ENCODE results near the gene GRB2. TPM values are rescaled to one million over a fixed set of nuclear protein-coding genes. Genes with fewer than 3 reads are reported as not detected.

Gene GRB2
- total and polyA plus RNA-seq, 3 experiments from 2014 or later, result 158 to 189 (median 180) TPM

GRCh38 chr17:75325827-75326225 is 79.7 kb downstream of the GRB2 start:
- H3K9me3 ChIP-seq (ENCODE audit: low read length), result no peaks in the 10 kb centered on the region
- no peaks in the 10 kb centered on the region for H3K27me3 ChIP-seq (ENCODE audit: insufficient read depth, low read length, poor library complexity, severe bottlenecking)
- Mint-ChIP-seq H3K4me1 (peaks cover 16 to 45% (median 34%) of the 10 kb centered on the region in 3 donors), H3K36me3 (peaks cover 0 to 58% (median 4%) of the 10 kb centered on the region in 3 donors), H3K27me3 (peaks cover 0 to 2% of the 10 kb centered on the region in 2 donors), H3K27ac (peak overlapping the region in 6 of 8 donors; percentile 5 to 70 (median 62)), H3K4me3 (no peak overlapping the region), H3K9me3 (no peaks in the 10 kb centered on the region)
- CTCF ChIA-PET, result interaction anchor here (1.7 to 6.7 kb wide), 2 partner anchors 10 to 81 kb away, joined by 3 to 78 read pairs; partner anchors contain the start of gene GRB2
- H3K27ac ChIP-seq (ENCODE audit: low read depth, low read length), result peak overlapping the region; percentile 11
- H3K36me3 ChIP-seq (ENCODE audit: insufficient read depth, low read length), result peaks cover 12% of the 10 kb centered on the region
- peaks cover 14% of the 10 kb centered on the region for H3K4me1 ChIP-seq (ENCODE audit: insufficient read depth, low read length)
- no peak for DNase-seq
- no peak overlapping the region for H3K4me3 ChIP-seq (ENCODE audit: low read length)
- POLR2A ChIA-PET, result interaction anchor here (1.2 kb wide), 1 partner anchor 80 kb away, joined by 4 read pairs; the partner anchor contains the start of gene GRB2

GRCh38 chr17:75325348-75325747 is 80.1 kb downstream of the GRB2 start:
- Mint-ChIP-seq H3K27ac (peak overlapping the region in 6 of 8 donors; percentile 23 to 63 (median 48)), H3K4me3 (no peak overlapping the region), H3K36me3 (peaks cover 0 to 58% (median 5%) of the 10 kb centered on the region in 3 donors), H3K4me1 (peaks cover 15 to 40% (median 29%) of the 10 kb centered on the region in 3 donors), H3K9me3 (no peaks in the 10 kb centered on the region), H3K27me3 (peaks cover 0 to under 1% of the 10 kb centered on the region in 2 donors)
- peaks cover 9% of the 10 kb centered on the region for H3K36me3 ChIP-seq (ENCODE audit: insufficient read depth, low read length)
- POLR2A ChIA-PET, result no interaction called here
- H3K9me3 ChIP-seq (ENCODE audit: low read length), result no peaks in the 10 kb centered on the region
- H3K4me3 ChIP-seq (ENCODE audit: low read length), result no peak overlapping the region
- H3K27ac ChIP-seq (ENCODE audit: low read depth, low read length), result no peak overlapping the region
- H3K4me1 ChIP-seq (ENCODE audit: insufficient read depth, low read length), result peaks cover 12% of the 10 kb centered on the region
- DNase-seq, result no peak
- CTCF ChIA-PET, result interaction anchor here (1.2 to 6.7 kb wide), 3 partner anchors 10 to 82 kb away, joined by 3 to 78 read pairs (median 3); partner anchors contain the start of gene GRB2
- H3K27me3 ChIP-seq (ENCODE audit: insufficient read depth, low read length, poor library complexity, severe bottlenecking), result no peaks in the 10 kb centered on the region

- H3K9me3 Mint-ChIP-seq, result no peaks in the 10 kb centered on the region
- Histone ChIP-seq H3K27ac (ENCODE audit: low read depth, low read length) (no peak overlapping the region), H3K9me3 (ENCODE audit: low read length) (no peaks in the 10 kb centered on the region), H3K4me3 (ENCODE audit: low read length) (no peak overlapping the region), H3K4me1 (ENCODE audit: insufficient read depth, low read length) (peaks cover 9% of the 10 kb centered on the region), H3K27me3 (ENCODE audit: insufficient read depth, low read length, poor library complexity, severe bottlenecking) (no peaks in the 10 kb centered on the region), H3K36me3 (ENCODE audit: insufficient read depth, low read length) (peaks cover 24% of the 10 kb centered on the region)
- ChIA-PET CTCF (interaction anchor here (0.5 to 6.7 kb wide), 12 partner anchors 9 to 136 kb away, joined by 3 to 78 read pairs (median 12); partner anchors contain the start of genes GRB2, MIF4GD and SLC25A19), POLR2A (interaction anchor here (1.4 kb wide), 1 partner anchor 32 kb away, joined by 3 read pairs; the partner anchor contains the start of gene SLC25A19)
- peak overlapping the region in 1 of 8 donors; percentile 26 for H3K27ac Mint-ChIP-seq
- no peaks in the 10 kb centered on the region for H3K27me3 Mint-ChIP-seq
- no peak overlapping the region for H3K4me3 Mint-ChIP-seq
- no peak for DNase-seq
- H3K4me1 Mint-ChIP-seq, result peaks cover 10 to 22% (median 13%) of the 10 kb centered on the region in 3 donors
- peaks cover 0 to 76% (median 6%) of the 10 kb centered on the region in 3 donors for H3K36me3 Mint-ChIP-seq
Observed at GRCh38 chr17:75321506-75321905, 84.0 kb downstream of the GRB2 start.

- H3K27ac ChIP-seq (ENCODE audit: low read depth, low read length), result no peak overlapping the region
- peaks cover 7 to 12% (median 9%) of the 10 kb centered on the region in 3 donors for H3K4me1 Mint-ChIP-seq
- DNase-seq, result no peak
- H3K9me3 Mint-ChIP-seq, result no peaks in the 10 kb centered on the region
- ChIA-PET POLR2A (interaction anchor here (0.5 kb wide), 1 partner anchor 900 kb away, joined by 4 read pairs; no protein-coding TSS in a partner anchor), CTCF (interaction anchor here (1.1 to 6.7 kb wide), 4 partner anchors 7 to 87 kb away, joined by 3 to 78 read pairs (median 4); partner anchors contain the start of gene GRB2)
- no peak overlapping the region for H3K4me3 ChIP-seq (ENCODE audit: low read length)
- H3K36me3 Mint-ChIP-seq, result peaks cover 0 to 66% (median 4%) of the 10 kb centered on the region in 3 donors
- H3K27me3 ChIP-seq (ENCODE audit: insufficient read depth, low read length, poor library complexity, severe bottlenecking), result no peaks in the 10 kb centered on the region
- H3K9me3 ChIP-seq (ENCODE audit: low read length), result no peaks in the 10 kb centered on the region
- H3K4me3 Mint-ChIP-seq, result no peak overlapping the region
- H3K4me1 ChIP-seq (ENCODE audit: insufficient read depth, low read length), result peaks cover 6% of the 10 kb centered on the region
- no peak overlapping the region for H3K27ac Mint-ChIP-seq
- no peaks in the 10 kb centered on the region for H3K27me3 Mint-ChIP-seq
- H3K36me3 ChIP-seq (ENCODE audit: insufficient read depth, low read length), result peaks cover 24% of the 10 kb centered on the region
Observed at GRCh38 chr17:75319904-75320691, 85.4 kb downstream of the GRB2 start.

GRCh38 chr17:75318615-75319222 is 86.8 kb downstream of the GRB2 start:
- Histone ChIP-seq H3K27me3 (ENCODE audit: insufficient read depth, low read length, poor library complexity, severe bottlenecking) (no peaks in the 10 kb centered on the region), H3K27ac (ENCODE audit: low read depth, low read length) (no peak overlapping the region), H3K4me3 (ENCODE audit: low read length) (no peak overlapping the region), H3K9me3 (ENCODE audit: low read length) (no peaks in the 10 kb centered on the region), H3K36me3 (ENCODE audit: insufficient read depth, low read length) (peaks cover 24% of the 10 kb centered on the region), H3K4me1 (ENCODE audit: insufficient read depth, low read length) (peaks cover 6% of the 10 kb centered on the region)
- CTCF ChIA-PET, result interaction anchor here (1.0 kb wide), 1 partner anchor 29 kb away, joined by 3 read pairs; the partner anchor contains the start of gene SLC25A19
- Mint-ChIP-seq H3K9me3 (no peaks in the 10 kb centered on the region), H3K4me1 (peaks cover 7 to 10% (median 7%) of the 10 kb centered on the region in 3 donors), H3K4me3 (no peak overlapping the region), H3K36me3 (peaks cover 0 to 58% (median 2%) of the 10 kb centered on the region in 3 donors), H3K27me3 (no peaks in the 10 kb centered on the region), H3K27ac (peak overlapping the region in 1 of 8 donors; percentile 33)
- POLR2A ChIA-PET, result interaction anchor here (0.6 kb wide), 1 partner anchor 76 kb away, joined by 5 read pairs; no protein-coding TSS in a partner anchor
- no peak for DNase-seq

- H3K9me3 Mint-ChIP-seq, result no peaks in the 10 kb centered on the region
- Histone ChIP-seq H3K4me1 (ENCODE audit: insufficient read depth, low read length) (peaks cover 2% of the 10 kb centered on the region), H3K36me3 (ENCODE audit: insufficient read depth, low read length) (peaks cover 24% of the 10 kb centered on the region)
Observed at GRCh38 chr17:75318211-75318610, 87.3 kb downstream of the GRB2 start.

GRCh38 chr17:75317671-75318070 is 87.8 kb downstream of the GRB2 start:
- no peaks in the 10 kb centered on the region for H3K4me1 ChIP-seq (ENCODE audit: insufficient read depth, low read length)
- Mint-ChIP-seq H3K27me3 (no peaks in the 10 kb centered on the region), H3K9me3 (no peaks in the 10 kb centered on the region), H3K4me3 (no peak overlapping the region), H3K36me3 (peaks cover 0 to 49% (median 2%) of the 10 kb centered on the region in 3 donors), H3K4me1 (peaks cover 0 to 4% (median 3%) of the 10 kb centered on the region in 3 donors), H3K27ac (peak overlapping the region in 4 of 8 donors; percentile 17 to 80 (median 55))
- H3K9me3 ChIP-seq (ENCODE audit: low read length), result no peaks in the 10 kb centered on the region
- H3K27ac ChIP-seq (ENCODE audit: low read depth, low read length), result no peak overlapping the region
- ChIA-PET POLR2A (no interaction called here), CTCF (interaction anchor here (1.9 kb wide), 1 partner anchor 28 kb away, joined by 5 read pairs; the partner anchor contains the start of gene SLC25A19)
- no peak overlapping the region for H3K4me3 ChIP-seq (ENCODE audit: low read length)
- H3K36me3 ChIP-seq (ENCODE audit: insufficient read depth, low read length), result peaks cover 24% of the 10 kb centered on the region
- no peaks in the 10 kb centered on the region for H3K27me3 ChIP-seq (ENCODE audit: insufficient read depth, low read length, poor library complexity, severe bottlenecking)
- DNase-seq, result no peak

More at GRCh38 chr17:75318211-75318610, 87.3 kb downstream of the GRB2 start:
- Mint-ChIP-seq H3K4me3 (no peak overlapping the region), H3K36me3 (peaks cover 0 to 54% (median 2%) of the 10 kb centered on the region in 3 donors), H3K4me1 (peaks cover 3 to 7% (median 5%) of the 10 kb centered on the region in 3 donors), H3K27ac (peak overlapping the region in 1 of 8 donors; percentile 63), H3K27me3 (no peaks in the 10 kb centered on the region)
- POLR2A ChIA-PET, result no interaction called here
- no peak overlapping the region for H3K27ac ChIP-seq (ENCODE audit: low read depth, low read length)
- CTCF ChIA-PET, result interaction anchor here (1.0 kb wide), 1 partner anchor 29 kb away, joined by 3 read pairs; the partner anchor contains the start of gene SLC25A19
- no peaks in the 10 kb centered on the region for H3K9me3 ChIP-seq (ENCODE audit: low read length)
- no peak overlapping the region for H3K4me3 ChIP-seq (ENCODE audit: low read length)
- no peaks in the 10 kb centered on the region for H3K27me3 ChIP-seq (ENCODE audit: insufficient read depth, low read length, poor library complexity, severe bottlenecking)
- DNase-seq, result no peak

Measured in CD8-positive, alpha-beta memory T cell (primary cell).